Activated naive CD8-positive, alpha-beta T cell treated with anti-CD3 and anti-CD28 coated beads, Interleukin-2, amount 10 ng/mL, durations not matched to agents 7 days and 5 days (primary cell): ENCODE data around the gene FAM20A. TPM values are rescaled to one million over a fixed set of nuclear protein-coding genes. Genes with fewer than 3 reads are reported as not detected.

Experiments used
- ATAC-seq: fragments of 150-1000 bp; cut with Tn5 transposase; one replicate; pipeline ENCODE4 v1.10.0; 2021; ENCODE audit warnings: low read depth, moderate library complexity
- POLR2A ChIA-PET: fragments of 350-600 bp; sonication (Branson Sonifier 250); formaldehyde crosslinking; loops from one replicate; lab custom pipeline; 2021; ENCODE audit warnings: antibody characterized with exemption; lab: Charles Lee
- DNase-seq: peaks from one replicate; pipeline ENCODE4 v3.0.0; 2021
- H3K27ac Mint-ChIP-seq: one replicate; pipeline ENCODE4 v1.8.0; 2022; ENCODE audit warnings: mild to moderate bottlenecking, mixed read lengths
- H3K27me3 Mint-ChIP-seq: one replicate; pipeline ENCODE4 v1.8.0; 2022; ENCODE audit warnings: mild to moderate bottlenecking, moderate library complexity, mixed read lengths
- H3K36me3 Mint-ChIP-seq: one replicate; pipeline ENCODE4 v1.8.0; 2021; ENCODE audit warnings: mild to moderate bottlenecking, mixed read lengths
- H3K4me1 Mint-ChIP-seq: one replicate; pipeline ENCODE4 v1.8.0; 2021; ENCODE audit warnings: mixed read lengths
- H3K4me3 Mint-ChIP-seq: one replicate; pipeline ENCODE4 v1.8.0; 2022; ENCODE audit warnings: mild to moderate bottlenecking, moderate library complexity, mixed read lengths
- H3K9me3 Mint-ChIP-seq: one replicate; pipeline ENCODE4 v1.8.0; 2021; ENCODE audit warnings: mixed read lengths
- total RNA-seq, 2 experiments: library from RNA; stranded (reverse); gene quantifications; one replicate each; pipeline ENCODE4 v1.2.3, GENCODE V29; 2021

FAM20A gene
- total RNA-seq, 2 experiments from 2014 or later = not detected

DNA sequence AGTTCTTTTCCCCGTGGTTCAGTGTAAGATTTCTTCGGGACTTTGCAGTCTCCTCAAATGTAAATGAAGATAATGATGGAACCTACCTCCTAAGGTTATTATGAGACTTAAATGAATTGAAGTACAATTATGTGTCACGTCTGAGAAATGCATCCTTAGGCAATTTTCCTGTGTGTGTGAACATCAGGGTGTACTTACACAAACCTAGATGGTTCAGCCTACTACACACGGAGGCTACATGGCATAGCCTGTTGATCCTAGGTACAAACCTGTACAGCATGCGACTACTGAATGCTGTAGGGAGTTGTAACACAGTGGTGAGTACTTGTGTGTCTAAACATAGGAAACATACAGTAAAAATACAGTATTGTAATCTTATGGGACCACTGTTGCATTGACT lies 1.1 kb upstream of the FAM20A start:
- Mint-ChIP-seq H3K27me3 (peaks cover 65% of the 10 kb centered on the region), H3K36me3 (no peaks in the 10 kb centered on the region), H3K9me3 (peaks cover 3% of the 10 kb centered on the region), H3K4me1 (peaks cover 3% of the 10 kb centered on the region), H3K27ac (no peak overlapping the region), H3K4me3 (no peak overlapping the region)
- ATAC-seq (no peak), DNase-seq (no peak)
- POLR2A ChIA-PET = no interaction called here

- peak overlapping the region; percentile 6 for H3K4me3 Mint-ChIP-seq
- H3K27ac Mint-ChIP-seq = no peak overlapping the region
Observed at GRCh38 chr17:68601565-68602288, 560 bp upstream of the FAM20A start.

DNA sequence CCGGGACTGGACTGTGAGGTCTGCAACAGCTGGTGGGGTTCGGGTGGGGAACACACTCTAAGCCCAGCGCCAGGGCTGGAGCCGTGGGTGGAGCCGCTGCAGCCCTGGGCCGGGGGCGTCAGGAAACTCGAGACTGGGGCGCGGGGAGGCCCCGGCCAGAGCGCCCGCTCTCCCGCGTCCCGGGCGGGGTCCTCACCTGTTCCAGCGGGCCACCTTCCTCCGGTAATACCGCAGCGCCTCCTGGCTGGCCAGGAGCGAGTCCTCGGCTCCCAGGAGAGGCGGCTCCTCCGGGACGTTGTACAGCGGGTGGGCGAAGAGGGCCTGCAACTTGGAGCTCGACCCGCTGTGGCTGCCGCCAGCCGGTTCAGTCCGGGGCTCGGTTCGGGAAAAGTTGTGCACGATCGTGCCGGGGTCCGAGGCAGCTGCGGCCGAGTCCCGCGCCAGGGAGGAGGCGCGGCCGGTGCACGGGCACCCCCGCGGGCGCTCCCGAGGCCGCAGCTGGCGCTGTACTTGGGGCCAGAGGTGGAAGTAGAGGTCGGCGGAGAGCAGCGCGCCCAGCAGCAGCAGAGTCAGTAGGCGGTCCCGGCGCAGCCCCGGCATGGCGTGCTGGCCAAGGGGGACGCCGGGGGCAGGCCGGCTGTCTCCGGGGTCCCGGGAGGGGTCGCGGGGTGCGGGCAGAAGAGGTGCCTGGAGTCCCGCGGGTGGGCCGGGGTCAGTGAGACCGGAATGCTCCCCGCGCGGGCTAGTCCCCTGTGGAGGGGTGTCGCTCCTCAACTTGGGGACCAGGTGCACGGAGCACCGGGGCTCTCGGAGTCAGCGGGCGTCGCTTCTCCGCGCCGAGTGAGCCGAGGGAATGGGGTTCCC lies 868 bp downstream of the FAM20A start:
- peak overlapping the region; percentile 67 for H3K4me3 Mint-ChIP-seq
- peaks cover 14% of the 10 kb centered on the region for H3K4me1 Mint-ChIP-seq
- POLR2A ChIA-PET = no interaction called here
- H3K36me3 Mint-ChIP-seq = no peaks in the 10 kb centered on the region
- H3K27ac Mint-ChIP-seq = no peak overlapping the region
- H3K27me3 Mint-ChIP-seq = peaks cover 67% of the 10 kb centered on the region
- DNase-seq = peak; percentile 54
- H3K9me3 Mint-ChIP-seq = no peaks in the 10 kb centered on the region
- ATAC-seq = peak; percentile 67

More at GRCh38 chr17:68601565-68602288, 560 bp upstream of the FAM20A start:
- ATAC-seq (no peak), DNase-seq (no peak)
- POLR2A ChIA-PET = no interaction called here
- peaks cover 2% of the 10 kb centered on the region for H3K9me3 Mint-ChIP-seq
- peaks cover 68% of the 10 kb centered on the region for H3K27me3 Mint-ChIP-seq
- H3K36me3 Mint-ChIP-seq = no peaks in the 10 kb centered on the region
- H3K4me1 Mint-ChIP-seq = peaks cover 3% of the 10 kb centered on the region

DNA sequence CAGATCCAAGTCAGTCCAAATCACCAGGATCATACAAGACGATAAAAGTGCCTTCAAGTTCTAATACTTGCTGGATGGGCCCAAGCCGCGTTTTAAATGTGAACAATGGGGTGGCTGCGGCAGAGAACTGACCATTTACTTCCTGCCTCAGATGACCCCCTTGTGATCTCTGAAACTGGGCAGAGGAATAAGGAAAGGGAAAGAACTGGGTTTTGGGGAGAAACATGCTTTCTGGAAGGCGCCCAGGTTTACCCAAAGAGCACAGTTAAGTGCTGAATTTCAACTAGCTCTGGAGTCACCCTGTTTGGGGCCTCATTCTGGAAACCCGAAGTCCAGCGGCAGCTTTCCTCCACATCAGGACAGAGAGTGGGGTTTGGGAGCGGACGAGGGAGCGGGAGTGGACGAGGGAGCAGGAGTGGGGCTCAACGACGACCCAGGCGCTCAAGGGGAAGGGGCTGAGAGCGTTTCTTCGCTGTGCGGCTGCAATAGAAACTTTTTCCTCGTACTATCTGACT lies 1.6 kb downstream of the FAM20A start:
- POLR2A ChIA-PET = no interaction called here
- peak overlapping the region; percentile 67 for H3K4me3 Mint-ChIP-seq
- no peaks in the 10 kb centered on the region for H3K9me3 Mint-ChIP-seq
- ATAC-seq = no peak
- H3K36me3 Mint-ChIP-seq = no peaks in the 10 kb centered on the region
- H3K27me3 Mint-ChIP-seq = peaks cover 68% of the 10 kb centered on the region
- no peak for DNase-seq
- no peak overlapping the region for H3K27ac Mint-ChIP-seq
- H3K4me1 Mint-ChIP-seq = peaks cover 16% of the 10 kb centered on the region

DNA sequence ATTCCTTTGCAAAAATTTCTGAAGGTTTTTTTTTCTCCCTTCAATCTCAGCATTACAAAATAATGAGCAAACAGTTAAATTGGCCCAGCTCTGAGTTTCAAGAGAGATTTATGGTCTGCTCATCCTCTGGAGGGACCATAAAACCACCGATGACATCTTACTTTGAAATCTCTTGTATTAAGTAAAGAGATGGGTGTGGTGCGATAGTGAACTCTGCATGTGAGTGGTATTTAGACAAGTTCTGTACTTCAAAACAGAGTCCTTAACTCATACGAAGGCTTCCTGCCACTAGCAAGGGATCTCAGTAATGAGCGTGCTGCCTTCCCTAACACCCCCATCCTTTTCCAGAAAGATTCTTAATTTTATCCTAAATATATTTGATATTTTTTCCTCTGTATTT lies 2.1 kb downstream of the FAM20A start:
- Mint-ChIP-seq H3K27ac (no peak overlapping the region), H3K9me3 (no peaks in the 10 kb centered on the region), H3K4me3 (no peak overlapping the region), H3K36me3 (no peaks in the 10 kb centered on the region), H3K4me1 (peaks cover 16% of the 10 kb centered on the region), H3K27me3 (peaks cover 68% of the 10 kb centered on the region)
- no peak for DNase-seq
- POLR2A ChIA-PET = no interaction called here
- ATAC-seq = no peak

DNA sequence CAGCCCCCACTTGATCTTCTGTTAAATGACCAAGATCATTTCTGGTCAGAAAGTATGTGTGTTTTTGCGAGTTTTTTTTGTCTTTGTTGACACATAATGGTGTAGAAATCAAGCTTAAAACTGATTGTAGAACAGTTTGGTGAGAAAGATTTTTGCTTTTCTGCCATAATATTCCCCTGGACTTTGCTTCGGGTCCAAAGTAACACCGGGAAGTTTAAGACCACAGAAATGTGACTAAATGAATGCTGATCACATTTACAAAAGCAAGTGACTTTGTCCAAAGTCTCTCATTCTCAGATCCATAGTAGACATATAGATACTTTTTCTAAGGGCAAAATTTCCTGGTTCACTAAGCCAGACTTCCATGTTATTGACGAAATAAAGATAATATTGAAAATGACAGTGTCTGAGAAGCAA lies 2.6 kb downstream of the FAM20A start:
- Mint-ChIP-seq H3K27me3 (peaks cover 69% of the 10 kb centered on the region), H3K4me1 (peaks cover 16% of the 10 kb centered on the region), H3K9me3 (no peaks in the 10 kb centered on the region), H3K4me3 (no peak overlapping the region), H3K27ac (no peak overlapping the region), H3K36me3 (no peaks in the 10 kb centered on the region)
- POLR2A ChIA-PET = no interaction called here
- no peak for DNase-seq
- no peak for ATAC-seq

DNA sequence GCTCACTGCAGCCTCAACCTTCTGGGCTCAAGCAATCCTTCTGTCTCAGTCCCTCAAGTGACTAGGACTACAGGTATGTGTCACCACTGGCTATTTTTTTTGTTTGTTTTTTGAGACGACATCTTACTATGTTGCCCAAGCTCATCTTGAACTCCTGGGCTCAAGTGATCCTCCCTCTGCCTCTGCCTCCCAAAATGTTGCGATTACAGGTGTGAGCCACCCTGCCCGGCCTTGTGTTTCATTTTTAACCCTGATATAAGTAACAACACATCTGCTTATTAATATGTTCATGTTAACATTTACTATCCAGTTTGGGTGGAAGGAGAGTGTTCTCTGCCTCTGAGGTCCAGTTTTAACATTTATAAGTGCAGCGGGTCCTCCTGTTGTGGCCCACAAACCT lies 3.1 kb downstream of the FAM20A start:
- Mint-ChIP-seq H3K4me3 (no peak overlapping the region), H3K36me3 (no peaks in the 10 kb centered on the region), H3K27ac (no peak overlapping the region), H3K4me1 (peaks cover 16% of the 10 kb centered on the region), H3K27me3 (peaks cover 69% of the 10 kb centered on the region), H3K9me3 (no peaks in the 10 kb centered on the region)
- POLR2A ChIA-PET = interaction anchor here (0.7 kb wide), 1 partner anchor 611 kb away, joined by 3 read pairs; no protein-coding TSS in a partner anchor
- ATAC-seq = no peak
- no peak for DNase-seq

- Mint-ChIP-seq H3K9me3 (no peaks in the 10 kb centered on the region), H3K4me3 (no peak overlapping the region), H3K4me1 (peaks cover 16% of the 10 kb centered on the region), H3K36me3 (no peaks in the 10 kb centered on the region), H3K27ac (no peak overlapping the region), H3K27me3 (peaks cover 62% of the 10 kb centered on the region)
- ATAC-seq (no peak), DNase-seq (no peak)
- POLR2A ChIA-PET = no interaction called here
Observed at GRCh38 chr17:68596411-68596945, 4.7 kb downstream of the FAM20A start.

GRCh38 chr17:68595986-68596385 lies 5.2 kb downstream of the FAM20A start:
- ATAC-seq (no peak), DNase-seq (no peak)
- Mint-ChIP-seq H3K27me3 (peaks cover 65% of the 10 kb centered on the region), H3K4me1 (peaks cover 16% of the 10 kb centered on the region), H3K9me3 (no peaks in the 10 kb centered on the region), H3K27ac (no peak overlapping the region), H3K4me3 (no peak overlapping the region), H3K36me3 (no peaks in the 10 kb centered on the region)
- POLR2A ChIA-PET = no interaction called here

DNA sequence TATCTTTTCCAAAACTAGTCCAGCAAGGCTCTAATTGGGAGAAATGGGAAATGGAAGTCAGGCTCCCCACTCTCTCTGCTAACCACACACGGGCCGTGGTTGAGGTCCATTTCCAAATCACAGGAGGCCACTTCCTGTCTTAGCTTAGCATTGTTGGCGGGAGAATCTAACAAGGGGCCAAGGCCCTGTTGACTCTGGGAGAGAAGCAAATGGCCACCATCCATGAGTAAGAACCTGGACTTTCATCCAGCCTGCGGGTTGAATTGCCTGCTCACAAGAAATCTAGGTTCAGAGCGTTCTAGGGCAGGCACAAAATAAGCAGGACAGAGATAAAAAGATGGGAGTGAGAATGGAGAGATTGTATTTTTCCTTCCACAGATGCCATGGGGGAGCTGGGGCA lies 5.7 kb downstream of the FAM20A start:
- DNase-seq = no peak
- Mint-ChIP-seq H3K36me3 (no peaks in the 10 kb centered on the region), H3K4me1 (peaks cover 16% of the 10 kb centered on the region), H3K9me3 (no peaks in the 10 kb centered on the region), H3K27ac (no peak overlapping the region), H3K27me3 (peaks cover 65% of the 10 kb centered on the region), H3K4me3 (no peak overlapping the region)
- POLR2A ChIA-PET = no interaction called here
- no peak for ATAC-seq

- H3K27me3 Mint-ChIP-seq = peaks cover 60% of the 10 kb centered on the region
- peaks cover 13% of the 10 kb centered on the region for H3K4me1 Mint-ChIP-seq
- DNase-seq = no peak
- ATAC-seq = no peak
- no peaks in the 10 kb centered on the region for H3K36me3 Mint-ChIP-seq
- H3K4me3 Mint-ChIP-seq = no peak overlapping the region
- no peaks in the 10 kb centered on the region for H3K9me3 Mint-ChIP-seq
- POLR2A ChIA-PET = no interaction called here
- no peak overlapping the region for H3K27ac Mint-ChIP-seq
Observed at GRCh38 chr17:68594552-68594951, 6.6 kb downstream of the FAM20A start.

GRCh38 chr17:68592682-68593641 lies 8.2 kb downstream of the FAM20A start:
- Mint-ChIP-seq H3K27ac (no peak overlapping the region), H3K9me3 (no peaks in the 10 kb centered on the region), H3K36me3 (no peaks in the 10 kb centered on the region), H3K4me3 (no peak overlapping the region), H3K27me3 (peaks cover 44% of the 10 kb centered on the region), H3K4me1 (peaks cover 13% of the 10 kb centered on the region)
- DNase-seq (no peak), ATAC-seq (no peak)
- POLR2A ChIA-PET = no interaction called here
